Stimulated activated naive CD8-positive, alpha-beta T cell treated with anti-CD3 and anti-CD28 coated beads, Interleukin-15, Interleukin-2, amounts not matched to agents 100 ng/mL and 50 ng/mL, for 24 hours (primary cell): ENCODE results near the gene LPP.

Experiments
- H3K27ac Mint-ChIP-seq: one replicate; pipeline ENCODE4 v1.8.0; 2021; ENCODE audit warnings: mild to moderate bottlenecking, mixed read lengths
- H3K27me3 Mint-ChIP-seq: one replicate; pipeline ENCODE4 v1.8.0; 2021; ENCODE audit warnings: mixed read lengths
- H3K36me3 Mint-ChIP-seq: one replicate; pipeline ENCODE4 v1.8.0; 2021; ENCODE audit warnings: low read depth, mixed read lengths
- H3K4me1 Mint-ChIP-seq: one replicate; pipeline ENCODE4 v1.8.0; 2021; ENCODE audit warnings: low read depth, mixed read lengths
- H3K4me3 Mint-ChIP-seq: one replicate; pipeline ENCODE4 v1.8.0; 2021; ENCODE audit warnings: mild to moderate bottlenecking, mixed read lengths
- H3K9me3 Mint-ChIP-seq: one replicate; pipeline ENCODE4 v1.8.0; 2021; ENCODE audit warnings: mixed read lengths

LPP gene

DNA sequence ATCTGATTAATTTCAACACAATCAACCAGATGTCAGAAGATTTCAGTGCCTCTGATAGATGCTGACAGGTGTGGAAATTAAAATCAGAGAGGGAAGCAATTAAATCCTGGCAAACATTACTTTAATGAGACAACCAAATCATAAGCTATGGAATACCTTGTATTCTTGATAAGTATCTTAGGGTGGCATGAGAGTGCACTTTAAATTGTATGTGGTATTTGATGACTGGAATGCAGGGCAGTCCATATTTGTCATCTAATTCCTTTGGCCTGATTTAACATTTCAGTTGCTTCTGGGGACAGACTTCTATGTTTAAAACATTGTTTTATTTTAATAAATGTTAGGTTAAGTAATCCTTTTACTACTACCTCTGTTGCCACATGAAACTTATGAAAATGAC lies 184.1 kb downstream of the LPP start:
- Mint-ChIP-seq H3K4me1 (peaks cover 50% of the 10 kb centered on the region), H3K4me3 (peak overlapping the region; percentile 46), H3K27ac (no peak overlapping the region), H3K27me3 (no peaks in the 10 kb centered on the region), H3K9me3 (no peaks in the 10 kb centered on the region), H3K36me3 (peaks cover 13% of the 10 kb centered on the region)

DNA sequence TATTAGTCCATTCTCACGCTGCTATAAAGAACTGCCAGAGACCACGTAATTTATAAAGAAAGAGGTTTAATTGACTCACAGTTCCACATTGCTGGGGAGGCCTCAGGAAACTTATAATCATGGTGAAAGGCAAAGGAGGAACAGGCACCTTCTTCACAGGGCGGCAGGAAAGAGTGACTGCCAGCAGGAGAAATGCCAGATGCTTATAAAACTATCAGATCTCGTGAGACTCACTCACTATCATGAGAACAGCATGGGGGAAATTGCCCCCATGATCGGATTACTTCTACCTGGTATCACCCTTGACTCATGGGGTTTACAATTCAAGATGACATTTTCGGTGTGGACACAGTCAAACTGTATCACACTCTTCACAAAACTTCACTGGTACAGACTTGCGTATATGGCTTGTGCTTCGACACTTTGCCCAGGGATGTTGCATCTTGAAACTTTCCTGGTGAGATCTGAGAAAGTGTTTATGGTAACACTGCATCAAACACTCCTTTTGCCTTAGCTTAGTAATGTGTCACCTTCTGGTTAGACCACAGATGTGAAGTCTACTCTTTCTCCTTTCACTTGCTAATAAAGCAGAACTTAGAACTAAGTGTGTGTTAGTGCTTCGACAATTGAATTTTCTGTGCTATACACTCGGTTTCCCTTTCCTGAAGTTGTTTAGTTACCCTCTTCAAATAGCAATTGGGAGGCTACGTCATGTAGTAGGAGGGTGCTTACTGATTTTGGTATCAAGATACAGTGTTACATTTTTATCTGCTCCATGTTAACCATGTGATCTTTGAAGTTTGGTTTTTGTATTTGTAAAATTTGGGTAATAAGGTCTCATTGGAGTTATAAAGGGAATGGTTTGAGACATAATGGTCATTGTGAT lies 185.7 kb downstream of the LPP start:
- Mint-ChIP-seq H3K27me3 (no peaks in the 10 kb centered on the region), H3K9me3 (no peaks in the 10 kb centered on the region), H3K36me3 (peaks cover 13% of the 10 kb centered on the region), H3K4me3 (peak overlapping the region; percentile 71), H3K4me1 (peaks cover 50% of the 10 kb centered on the region), H3K27ac (peak overlapping the region; percentile 95)

DNA sequence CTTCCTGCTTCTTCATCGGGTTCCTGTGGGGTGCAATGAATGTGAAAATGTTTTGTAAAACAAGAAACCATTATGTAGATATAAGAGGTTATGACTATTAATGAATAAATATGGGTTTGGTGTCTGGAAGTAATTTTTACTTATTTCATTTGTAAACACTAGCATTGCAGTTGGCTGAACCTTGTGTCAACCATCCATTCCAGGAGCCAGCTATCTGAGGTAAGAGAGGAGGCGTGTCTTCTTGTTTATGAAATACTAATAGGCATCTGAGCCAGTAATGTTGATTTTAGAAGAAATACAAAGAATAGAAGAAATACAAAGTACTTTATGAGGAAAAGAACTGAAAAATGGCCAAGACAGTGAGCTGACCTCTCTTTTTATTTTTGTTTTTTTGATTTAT lies 187.5 kb downstream of the LPP start:
- Mint-ChIP-seq H3K4me3 (peak overlapping the region; percentile 17), H3K4me1 (peaks cover 53% of the 10 kb centered on the region), H3K27me3 (no peaks in the 10 kb centered on the region), H3K27ac (peak overlapping the region; percentile 95), H3K9me3 (no peaks in the 10 kb centered on the region), H3K36me3 (peaks cover 13% of the 10 kb centered on the region)

DNA sequence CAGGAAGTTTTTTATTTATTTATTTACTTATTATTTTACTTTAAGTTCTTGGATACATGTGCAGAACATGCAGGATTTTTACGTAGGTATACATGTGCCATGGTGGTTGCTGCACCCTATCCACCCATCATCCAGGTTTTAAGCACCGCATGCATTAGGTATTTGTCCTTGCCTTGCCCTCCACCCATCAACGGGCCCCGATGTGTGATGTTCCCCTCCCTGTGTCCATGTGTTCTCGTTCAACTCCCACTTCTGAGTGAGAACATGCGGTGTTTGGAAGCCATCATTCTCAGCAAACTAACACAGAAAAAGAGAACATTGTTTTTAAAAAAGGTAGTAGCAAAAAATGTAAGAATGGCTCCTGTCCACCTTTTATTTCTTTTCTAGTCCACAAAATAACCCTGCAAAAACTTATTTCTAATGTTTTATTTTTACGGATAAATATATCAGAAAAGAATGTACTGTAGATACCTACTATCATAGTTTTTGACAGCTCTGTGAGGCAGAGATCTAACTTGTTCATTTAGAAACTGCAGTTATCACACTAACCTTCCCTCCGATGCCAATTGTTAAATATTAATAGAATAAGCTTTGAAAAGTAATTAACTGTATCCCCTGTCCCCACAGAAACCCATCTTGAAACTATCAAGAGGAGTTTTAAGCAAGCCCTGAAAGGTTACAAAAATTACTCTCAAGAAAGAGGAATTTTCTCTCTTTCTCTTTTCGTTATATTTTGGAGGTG lies 189.2 kb downstream of the LPP start:
- H3K36me3 Mint-ChIP-seq, result peaks cover 13% of the 10 kb centered on the region

DNA sequence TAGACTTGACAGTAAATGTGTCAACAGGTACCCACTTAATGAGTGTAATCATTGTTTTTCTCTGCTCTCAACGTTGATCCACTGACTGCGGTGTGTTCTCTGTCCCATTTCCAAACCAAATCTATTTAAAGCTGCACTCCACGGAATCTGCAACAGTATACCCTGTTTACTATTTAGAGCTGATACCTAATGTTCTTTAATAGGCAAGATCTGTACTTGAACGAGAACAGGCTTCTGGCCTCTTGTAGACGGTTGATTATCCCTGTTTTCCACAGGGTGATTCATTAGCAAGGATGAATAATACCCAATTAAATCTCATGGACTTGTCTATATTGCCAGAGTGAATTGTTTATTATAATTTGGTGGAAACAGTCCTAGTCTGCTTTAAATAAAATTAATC lies 189.9 kb downstream of the LPP start:
- Mint-ChIP-seq H3K27me3 (no peaks in the 10 kb centered on the region), H3K4me1 (peaks cover 35% of the 10 kb centered on the region), H3K4me3 (no peak overlapping the region), H3K9me3 (no peaks in the 10 kb centered on the region), H3K36me3 (peaks cover 13% of the 10 kb centered on the region), H3K27ac (no peak overlapping the region)

More for the DNA sequence above, 189.2 kb downstream of the LPP start:
- Mint-ChIP-seq H3K4me1 (peaks cover 43% of the 10 kb centered on the region), H3K27ac (no peak overlapping the region), H3K27me3 (no peaks in the 10 kb centered on the region), H3K4me3 (no peak overlapping the region), H3K9me3 (no peaks in the 10 kb centered on the region)

DNA sequence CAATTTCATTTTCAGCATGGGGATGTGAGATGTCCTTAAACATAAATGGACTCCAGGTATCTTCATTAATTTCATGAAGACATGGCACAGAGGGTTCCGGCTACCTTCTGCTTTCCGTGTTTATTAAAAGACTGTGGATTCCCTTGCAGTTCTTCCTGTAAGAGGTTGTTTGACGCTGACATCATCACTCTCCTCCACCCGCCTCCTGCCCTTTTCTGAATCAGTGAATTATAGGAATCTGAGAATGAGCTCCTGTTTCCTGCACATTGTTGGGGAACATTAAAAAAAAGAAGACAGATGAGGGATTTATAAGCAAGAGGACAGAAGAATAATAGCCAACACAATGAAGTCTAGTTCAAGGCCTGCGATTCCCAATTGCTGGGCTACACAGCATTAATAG lies 191.3 kb downstream of the LPP start:
- H3K36me3 Mint-ChIP-seq, result peaks cover 13% of the 10 kb centered on the region
- no peaks in the 10 kb centered on the region for H3K27me3 Mint-ChIP-seq
- H3K4me3 Mint-ChIP-seq, result no peak overlapping the region

DNA sequence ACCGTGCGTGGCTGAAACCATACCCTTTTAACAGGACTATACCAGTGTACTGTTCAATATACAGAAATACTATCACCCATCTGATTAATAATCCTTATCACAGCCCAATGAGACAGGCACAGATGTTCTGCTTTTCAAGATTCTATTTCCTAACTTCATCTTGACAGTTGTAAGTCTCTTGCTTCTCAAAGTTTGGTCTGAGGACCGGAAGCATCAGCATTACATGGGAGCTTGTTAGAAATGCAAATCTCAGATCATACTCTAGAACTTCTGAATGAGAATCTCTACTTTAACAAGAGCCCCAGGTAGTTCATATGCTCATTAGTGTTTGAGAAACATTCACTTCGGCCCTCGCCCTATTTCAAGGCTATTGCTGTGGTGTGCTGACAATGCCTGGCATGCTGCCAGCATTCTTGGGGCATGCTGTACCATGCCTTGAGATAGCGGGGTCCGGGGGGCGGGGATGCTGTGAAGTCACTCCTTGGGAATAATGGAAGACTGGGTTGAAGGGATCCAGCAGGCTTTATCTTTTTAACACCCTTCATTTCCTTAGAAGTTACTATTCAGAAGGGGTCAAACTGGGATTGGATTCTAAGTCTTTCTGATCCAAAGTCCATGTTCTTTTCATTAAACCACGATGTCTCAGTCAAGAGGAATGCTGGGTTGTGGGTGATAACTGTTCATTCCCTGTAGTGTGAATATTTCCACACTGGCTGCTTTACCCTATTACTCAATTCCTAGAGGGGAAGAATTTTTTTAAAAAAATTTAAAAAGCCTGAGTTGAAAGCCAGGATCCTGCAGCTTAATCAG lies 194.7 kb downstream of the LPP start:
- peaks cover 13% of the 10 kb centered on the region for H3K36me3 Mint-ChIP-seq
- H3K4me3 Mint-ChIP-seq, result no peak overlapping the region
- H3K27me3 Mint-ChIP-seq, result no peaks in the 10 kb centered on the region
- H3K27ac Mint-ChIP-seq, result no peak overlapping the region
- H3K4me1 Mint-ChIP-seq, result peaks cover 11% of the 10 kb centered on the region
- H3K9me3 Mint-ChIP-seq, result no peaks in the 10 kb centered on the region

More for the DNA sequence above, 191.3 kb downstream of the LPP start:
- H3K4me1 Mint-ChIP-seq, result peaks cover 22% of the 10 kb centered on the region
- no peak overlapping the region for H3K27ac Mint-ChIP-seq
- H3K9me3 Mint-ChIP-seq, result no peaks in the 10 kb centered on the region

DNA sequence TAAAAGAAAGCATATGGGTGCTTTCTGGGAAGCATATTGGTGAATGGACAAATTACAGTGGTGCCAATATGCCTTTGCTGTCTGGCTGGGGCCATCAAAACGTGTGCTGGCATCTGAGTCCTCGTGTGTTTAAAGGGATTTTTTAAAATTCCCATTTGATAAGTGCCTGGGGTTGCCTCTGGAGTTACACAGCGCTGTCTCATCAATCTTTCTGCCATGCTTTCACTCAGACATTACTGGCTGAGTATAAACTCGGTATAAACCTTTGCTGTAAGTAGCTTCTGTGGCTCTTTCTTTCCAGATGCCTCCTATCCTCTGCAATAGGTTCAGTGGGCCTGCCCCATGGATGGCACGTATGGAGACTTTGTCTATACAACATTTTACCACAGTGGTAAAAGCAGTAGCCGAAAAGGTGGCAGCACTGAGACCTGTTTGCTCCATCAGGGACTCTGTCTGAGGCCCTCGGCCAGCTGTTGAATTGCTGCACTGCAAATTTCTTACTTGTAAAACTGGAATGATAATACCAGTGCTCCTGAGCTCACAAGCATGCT lies 195.5 kb downstream of the LPP start:
- peaks cover 13% of the 10 kb centered on the region for H3K36me3 Mint-ChIP-seq
- H3K4me1 Mint-ChIP-seq, result peaks cover 16% of the 10 kb centered on the region
- no peaks in the 10 kb centered on the region for H3K9me3 Mint-ChIP-seq
- H3K27me3 Mint-ChIP-seq, result no peaks in the 10 kb centered on the region
- H3K4me3 Mint-ChIP-seq, result no peak overlapping the region
- no peak overlapping the region for H3K27ac Mint-ChIP-seq

DNA sequence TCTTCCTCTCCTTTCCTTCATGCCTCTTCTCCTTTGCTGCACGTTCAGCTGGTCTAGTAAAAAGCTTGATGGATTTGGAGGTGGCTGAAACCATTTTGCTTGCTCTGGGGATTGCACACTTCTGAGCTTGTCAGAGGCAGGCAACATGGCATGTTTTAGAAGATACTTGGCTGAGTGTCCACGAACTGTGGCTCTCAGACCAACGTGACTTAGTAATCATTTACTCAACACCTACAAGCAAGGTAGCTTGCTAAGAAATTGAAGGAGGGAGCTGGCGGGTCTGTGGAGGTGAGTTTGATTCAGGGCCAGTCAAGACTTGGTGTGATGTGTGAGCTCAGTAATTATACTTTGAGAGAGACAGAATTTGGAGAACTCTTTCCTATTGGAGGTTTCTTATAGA lies 196.0 kb downstream of the LPP start:
- no peaks in the 10 kb centered on the region for H3K27me3 Mint-ChIP-seq
- no peak overlapping the region for H3K4me3 Mint-ChIP-seq
- no peak overlapping the region for H3K27ac Mint-ChIP-seq
- peaks cover 13% of the 10 kb centered on the region for H3K36me3 Mint-ChIP-seq
- H3K4me1 Mint-ChIP-seq, result peaks cover 17% of the 10 kb centered on the region
- no peaks in the 10 kb centered on the region for H3K9me3 Mint-ChIP-seq

DNA sequence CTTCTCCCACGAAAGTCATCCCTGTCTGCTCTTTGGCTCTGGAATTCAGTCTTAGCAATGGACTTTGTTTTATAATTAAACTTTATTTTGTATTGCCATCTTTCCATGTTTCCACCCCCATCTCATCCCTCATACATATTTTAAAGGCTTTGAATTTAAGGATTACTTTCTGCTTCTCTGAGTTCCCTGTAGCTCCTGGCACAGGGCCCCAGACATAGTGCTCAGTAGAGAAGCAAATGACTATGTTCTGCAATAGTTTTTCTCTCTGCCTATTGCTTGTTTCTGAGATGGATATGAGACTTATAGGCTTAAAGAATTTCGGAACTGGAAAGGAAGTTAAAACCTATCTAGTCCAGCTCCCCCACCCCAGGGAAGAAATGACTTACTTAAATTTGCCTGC lies 197.0 kb downstream of the LPP start:
- H3K4me3 Mint-ChIP-seq, result no peak overlapping the region
- peaks cover 13% of the 10 kb centered on the region for H3K36me3 Mint-ChIP-seq
- H3K27ac Mint-ChIP-seq, result no peak overlapping the region
- H3K4me1 Mint-ChIP-seq, result peaks cover 12% of the 10 kb centered on the region
- no peaks in the 10 kb centered on the region for H3K27me3 Mint-ChIP-seq
- no peaks in the 10 kb centered on the region for H3K9me3 Mint-ChIP-seq

DNA sequence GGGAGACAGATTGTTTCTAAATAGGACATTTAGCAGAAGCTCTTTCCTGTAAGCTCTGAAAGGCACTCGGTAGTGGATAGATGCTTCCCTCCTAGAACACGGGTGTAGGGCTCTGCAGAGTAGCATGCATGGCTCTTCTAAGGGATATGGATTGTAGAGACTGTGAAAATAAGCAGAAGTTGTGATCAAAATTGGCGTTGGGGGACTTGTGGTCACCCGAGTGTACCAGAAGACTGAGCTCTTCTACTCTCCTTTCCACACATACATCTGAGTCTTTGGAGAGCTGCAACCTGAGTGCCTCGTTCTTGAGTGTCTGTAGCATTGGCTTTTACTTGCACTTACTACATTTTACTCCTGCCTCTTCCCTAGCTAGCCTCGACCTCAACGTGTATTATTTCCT lies 197.7 kb downstream of the LPP start:
- H3K27ac Mint-ChIP-seq, result no peak overlapping the region
- no peak overlapping the region for H3K4me3 Mint-ChIP-seq
- H3K4me1 Mint-ChIP-seq, result peaks cover 12% of the 10 kb centered on the region
- no peaks in the 10 kb centered on the region for H3K27me3 Mint-ChIP-seq
- H3K9me3 Mint-ChIP-seq, result no peaks in the 10 kb centered on the region
- peaks cover 13% of the 10 kb centered on the region for H3K36me3 Mint-ChIP-seq

DNA sequence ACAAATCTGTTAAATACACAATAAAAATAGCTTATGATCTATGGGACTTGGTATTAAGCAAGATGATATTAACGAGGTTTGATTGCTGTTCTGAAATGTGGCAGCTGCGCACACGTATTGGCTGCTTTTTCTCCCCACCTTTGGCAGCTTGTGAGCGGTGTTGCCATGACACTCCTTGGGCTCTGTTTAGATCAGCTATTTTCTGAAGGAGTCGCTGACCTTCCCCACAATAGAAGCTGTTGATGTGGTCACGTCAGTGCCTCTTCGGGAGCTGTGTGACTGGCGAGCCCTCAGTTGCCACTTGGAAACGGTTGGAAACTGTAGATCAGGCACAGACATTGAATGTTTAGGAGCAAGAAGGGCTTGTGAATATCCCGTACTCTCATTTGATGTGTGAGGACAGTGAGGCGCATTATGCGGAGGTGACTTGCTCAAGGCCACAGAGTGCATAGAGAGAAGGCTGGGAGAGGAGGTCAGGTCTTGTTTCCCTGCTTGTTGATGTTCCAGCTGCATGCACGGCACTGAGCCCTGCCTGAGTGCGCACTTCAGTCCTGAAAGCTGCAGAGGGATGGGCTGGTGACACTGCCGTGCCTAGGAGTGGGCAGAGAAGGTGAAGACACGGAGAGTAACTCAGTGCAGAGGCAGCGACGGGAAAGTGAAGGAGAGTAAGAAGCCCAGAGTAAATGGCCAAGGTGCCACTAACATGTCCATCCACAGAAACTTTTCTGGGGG lies 198.4 kb downstream of the LPP start:
- Mint-ChIP-seq H3K36me3 (peaks cover 9% of the 10 kb centered on the region), H3K27me3 (no peaks in the 10 kb centered on the region), H3K27ac (no peak overlapping the region), H3K4me1 (peaks cover 12% of the 10 kb centered on the region), H3K4me3 (no peak overlapping the region), H3K9me3 (no peaks in the 10 kb centered on the region)

DNA sequence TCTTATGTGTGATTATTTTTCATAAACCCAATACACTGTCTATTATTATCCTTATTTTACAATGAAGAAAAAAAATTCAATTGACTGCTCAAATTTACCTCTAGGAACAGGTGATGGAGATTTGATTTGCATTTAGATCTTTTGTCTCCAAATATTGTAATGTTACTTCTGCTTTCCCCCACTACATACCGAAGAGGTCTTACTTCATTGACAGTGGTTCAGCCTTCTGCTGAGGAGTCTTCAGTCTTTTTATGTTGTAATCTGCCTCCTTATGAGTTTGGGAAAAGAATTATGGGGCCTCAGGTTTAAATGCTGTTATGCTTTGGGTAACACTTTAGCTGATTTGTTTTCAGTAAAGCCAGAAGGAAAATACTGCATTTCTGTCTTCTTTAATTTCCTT lies 199.5 kb downstream of the LPP start:
- Mint-ChIP-seq H3K9me3 (no peaks in the 10 kb centered on the region), H3K4me3 (no peak overlapping the region), H3K27me3 (no peaks in the 10 kb centered on the region), H3K36me3 (peaks cover 4% of the 10 kb centered on the region), H3K4me1 (peaks cover 21% of the 10 kb centered on the region), H3K27ac (no peak overlapping the region)
